ENCODE measurements around the gene TM6SF1. TPM values are rescaled to one million over a fixed set of nuclear protein-coding genes. Genes with fewer than 3 reads are reported as not detected.

The TM6SF1 gene
- total and polyA plus RNA-seq, 9 of the 15 experiments (the other 6 are each of a cell fraction or from before 2014, with no cell fraction given) = 1.0 to 5.6 (median 3.5) TPM

- H3K4me3 ChIP-seq = no peak overlapping the region
- TF ChIP-seq ATF1 (CRISPR knock-in tag; IDR thresholded peaks at IDR 0.05) (no peak), ATF1 (tag; IDR thresholded peaks at IDR 0.05) (no peak), ZNF398 (CRISPR knock-in tag; IDR thresholded peaks at IDR 0.05) (no peak), USF1 (CRISPR knock-in tag; IDR thresholded peaks at IDR 0.05) (no peak), ZNF830 (CRISPR knock-in tag; IDR thresholded peaks at IDR 0.05) (no peak), SPI1 (IDR thresholded peaks at IDR 0.05; ENCODE audit: borderline replicate concordance, low read depth, low read length) (no peak), SIX5 (IDR thresholded peaks at IDR 0.05; ENCODE audit: borderline replicate concordance in 1 of 2, insufficient read depth in 1 of 2, low read depth in 1 of 2, low read length in 2 of 2) (no peak), HEY1 (CRISPR knock-in tag; IDR thresholded peaks at IDR 0.05; ENCODE audit: borderline replicate concordance) (no peak), PML (IDR thresholded peaks at IDR 0.05; ENCODE audit: low read length) (no peak), SMAD2 (IDR thresholded peaks at IDR 0.05; ENCODE audit: low read depth, low read length) (no peak), TRIM25 (IDR thresholded peaks at IDR 0.05; ENCODE audit: borderline replicate concordance) (no peak), YY1 (IDR thresholded peaks at IDR 0.05; ENCODE audit: borderline replicate concordance in 1 of 3, control insufficient read depth in 1 of 3, extremely low read depth in 1 of 3, insufficient read depth in 3 of 3, insufficient read length in 1 of 3, insufficient replicate concordance in 2 of 3, low read depth in 1 of 3, low read length in 2 of 3) (no peak), FOXO4 (CRISPR knock-in tag; IDR thresholded peaks at IDR 0.05) (no peak)
- no peak overlapping the region for H3K27ac ChIP-seq (ENCODE audit: extremely low read depth, low read depth, low read length)
- POLR2A ChIA-PET = interaction anchor here (1.5 kb wide), 1 partner anchor 8 kb away, joined by 4 read pairs; no protein-coding TSS in a partner anchor
- no peak overlapping the region for H3K4me2 ChIP-seq (ENCODE audit: insufficient read depth, low read length)
- H3K79me2 ChIP-seq (ENCODE audit: control insufficient read depth, insufficient read depth, low read length) = no peaks in the 10 kb centered on the region
- no peaks in the 10 kb centered on the region for H3K9me1 ChIP-seq (ENCODE audit: control insufficient read depth, insufficient read depth, low read length)
- no peak for ATAC-seq
- in situ Hi-C loops (cut with MboI) = no loop called here
- H3K9ac ChIP-seq (ENCODE audit: insufficient read depth in 1 of 2, low read depth in 2 of 2, low read length in 2 of 2) = no peak overlapping the region
- BruUV-seq (replicated peaks) = no TSS peak
- intact Hi-C loops (cut with micrococcal nuclease) = no loop called here
- no peak for FAIRE-seq
- no peaks in the 10 kb centered on the region for H4K20me1 ChIP-seq (replicated peaks; ENCODE audit: control insufficient read depth, insufficient read depth, low read length)
- CTCF ChIA-PET (ENCODE audit: low intra/inter-chr PET ratio) = no interaction called here
- WGBS (ENCODE audit: insufficient coverage, low coverage, missing lambda C conversion rate) = 56% methylated on average over 4 of the region's 6 CpGs
- H3K27me3 ChIP-seq (ENCODE audit: control insufficient read depth in 2 of 2, insufficient read depth in 2 of 2, low read length in 2 of 2) = no peaks in the 10 kb centered on the region
- DNase-seq (ENCODE audit: extremely low read depth in 1 of 4, low spot score in 3 of 4) = no peak
- no peaks in the 10 kb centered on the region; a peak in 1 of 5 replicates for H3K4me1 ChIP-seq (replicated peaks in 1 of 2; ENCODE audit: control insufficient read depth in 2 of 2, insufficient read depth in 2 of 2, low read length in 2 of 2)
- no peaks in the 10 kb centered on the region for H3K9me3 ChIP-seq (replicated peaks; ENCODE audit: control insufficient read depth, insufficient read depth, low read depth, low read length)
- no peak overlapping the region for H2AFZ ChIP-seq (ENCODE audit: low read depth, low read length)
- H3K36me3 ChIP-seq (ENCODE audit: control insufficient read depth, insufficient read depth, low read length) = no peaks in the 10 kb centered on the region
Measured at GRCh38 chr15:83114856-83115255, 7.4 kb downstream of the TM6SF1 start.

Data from K562 (cell line).